Measurements from ENCODE around the gene SAPCD2. TPM values are rescaled to one million over a fixed set of nuclear protein-coding genes. Genes with fewer than 3 reads are reported as not detected.
A peak's percentile ranks its signal among the peaks of the same experiment; 100 is the strongest.

Gene SAPCD2
- total and polyA plus RNA-seq, 11 donors, result 0.09 to 2.0 (median 0.20) TPM

GRCh38 chr9:137106662-137107250 is 36.4 kb upstream of the SAPCD2 start:
- 93 to 97% (median 95%) methylated on average over 18 to 27 of the region's 27 CpGs for WGBS, 4 donors
- Histone ChIP-seq H3K27me3 (no peaks in the 10 kb centered on the region), H3K27ac (no peak overlapping the region), H3K9me3 (no peaks in the 10 kb centered on the region), H3K4me3 (no peak overlapping the region), H3K4me1 (no peaks in the 10 kb centered on the region), H3K36me3 (peaks cover 0 to 98% (median 79%) of the 10 kb centered on the region in 9 donors)
- intact Hi-C loops (cut with DNase I), result no loop called here
- DNase-seq (peak in 1 of 5 donors; percentile 29), ATAC-seq (no peak)
- TF ChIP-seq CTCF (IDR thresholded peaks at IDR 0.05), result no peak
- TF ChIP-seq POLR2A (IDR thresholded peaks at IDR 0.05), result no peak

DNA sequence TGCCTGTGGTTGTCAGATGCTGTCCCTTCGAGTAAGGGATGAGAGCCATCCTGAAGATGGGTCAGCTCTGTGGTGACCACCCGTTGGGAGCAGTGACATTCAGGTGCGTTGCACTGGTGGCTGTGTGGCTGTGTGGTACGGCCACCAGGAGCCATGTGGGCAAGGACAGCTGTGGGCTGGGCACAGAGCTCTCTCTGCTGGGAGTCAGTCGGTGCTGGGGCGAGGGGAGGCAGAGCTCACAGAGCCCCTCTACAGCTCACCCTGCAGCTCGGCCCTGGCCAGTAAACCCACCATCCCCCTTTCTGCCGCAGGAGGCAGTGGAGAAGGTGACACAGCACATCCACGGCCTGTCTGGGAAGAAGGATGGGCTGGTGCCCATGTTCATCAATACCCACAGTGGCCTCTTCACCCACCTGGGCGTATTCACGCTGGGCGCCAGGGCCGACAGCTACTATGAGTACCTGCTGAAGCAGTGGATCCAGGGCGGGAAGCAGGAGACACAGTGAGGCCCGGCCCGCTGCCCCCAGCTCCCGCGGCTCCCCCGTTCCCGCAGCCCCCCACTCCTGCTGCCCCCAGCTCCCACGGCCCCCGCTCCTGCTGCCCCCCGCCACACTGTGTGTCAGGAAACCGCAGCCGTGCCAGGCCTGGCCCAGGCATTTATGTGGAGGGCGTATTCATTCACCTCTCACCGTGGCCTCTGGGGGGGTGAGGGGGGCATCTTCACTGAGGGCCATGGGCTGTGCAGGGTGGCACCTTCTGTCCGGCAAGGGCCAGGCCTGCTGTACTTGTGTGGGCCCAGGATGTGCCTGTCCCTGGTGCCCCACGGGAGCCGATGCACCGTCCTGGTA is 35.7 kb upstream of the SAPCD2 start:
- Histone ChIP-seq H3K4me3 (no peak overlapping the region), H3K4me1 (no peaks in the 10 kb centered on the region), H3K9me3 (no peaks in the 10 kb centered on the region), H3K36me3 (peaks cover 0 to 99% (median 81%) of the 10 kb centered on the region in 9 donors), H3K27me3 (no peaks in the 10 kb centered on the region), H3K27ac (no peak overlapping the region)
- ATAC-seq (no peak), DNase-seq (no peak)
- intact Hi-C loops (cut with DNase I), result no loop called here
- TF ChIP-seq CTCF (IDR thresholded peaks at IDR 0.05), result no peak
- no peak for TF ChIP-seq POLR2A (IDR thresholded peaks at IDR 0.05)
- WGBS, 4 donors, result 91 to 96% (median 94%) methylated on average over 26 to 31 of the region's 31 CpGs

- Histone ChIP-seq H3K4me1 (no peaks in the 10 kb centered on the region), H3K27me3 (no peaks in the 10 kb centered on the region), H3K9me3 (no peaks in the 10 kb centered on the region), H3K36me3 (peaks cover 0 to 93% (median 91%) of the 10 kb centered on the region in 9 donors), H3K4me3 (no peak overlapping the region), H3K27ac (no peak overlapping the region)
- TF ChIP-seq CTCF (IDR thresholded peaks at IDR 0.05) (no peak), POLR2A (IDR thresholded peaks at IDR 0.05) (no peak)
- WGBS, 4 donors, result 92 to 94% (median 93%) methylated on average over 37 of the region's 37 CpGs
- no peak for DNase-seq
- intact Hi-C loops (cut with DNase I), result no loop called here
- ATAC-seq, result no peak
Observed at GRCh38 chr9:137103206-137103999, 33.0 kb upstream of the SAPCD2 start.

DNA sequence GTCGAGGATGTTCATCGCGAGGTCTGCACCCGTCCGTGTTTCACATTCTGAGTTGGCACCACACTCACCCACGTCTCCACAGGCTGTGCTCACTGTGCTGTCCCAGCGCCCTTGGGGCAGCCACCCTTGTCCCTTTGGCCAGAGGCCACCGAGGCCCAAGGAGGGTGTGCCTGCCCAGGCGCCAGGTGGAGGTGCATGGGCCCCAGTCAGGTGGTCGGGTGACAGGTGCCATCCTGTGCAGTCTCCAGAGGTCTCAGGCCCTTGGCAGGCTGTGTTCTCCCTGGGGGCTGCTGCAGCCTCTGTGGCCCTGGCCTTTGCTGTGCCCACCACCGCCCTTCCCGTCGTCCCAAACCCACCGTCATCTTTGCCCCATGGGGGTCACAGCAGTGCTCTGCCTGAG is 28.9 kb upstream of the SAPCD2 start:
- intact Hi-C loops (cut with DNase I), result no loop called here
- Histone ChIP-seq H3K4me1 (no peaks in the 10 kb centered on the region), H3K27me3 (no peaks in the 10 kb centered on the region), H3K9me3 (no peaks in the 10 kb centered on the region), H3K36me3 (peaks cover 0 to 90% (median 77%) of the 10 kb centered on the region in 9 donors), H3K27ac (no peak overlapping the region), H3K4me3 (no peak overlapping the region)
- 88 to 95% (median 93%) methylated on average over 13 to 14 of the region's 14 CpGs for WGBS, 4 donors
- DNase-seq, result no peak
- peak in 3 of 4 donors; percentile 12 to 19 (median 16) for ATAC-seq
- TF ChIP-seq CTCF (IDR thresholded peaks at IDR 0.05) (no peak), POLR2A (IDR thresholded peaks at IDR 0.05) (no peak)
